Vagina (tissue), 2 donors: ENCODE data around the gene CLP1. TPM values are rescaled to one million over a fixed set of nuclear protein-coding genes. Genes with fewer than 3 reads are reported as not detected.
A peak's percentile ranks its signal among the peaks of the same experiment; 100 is the strongest.

ENCODE experiments used
- DNase-seq, 2 donors: peaks; one replicate each; pipeline ENCODE4 v3.0.0-alpha.2; 2017; ENCODE audit errors: extremely low spot score in 2 of 2
- H3K27ac ChIP-seq: fragments of 200-600 bp; sonication (generic); one replicate; pipeline ENCODE4 v1.5.1; 2019
- H3K27me3 ChIP-seq: fragments of 200-600 bp; sonication (generic); one replicate; pipeline ENCODE4 v1.5.1; 2019
- H3K36me3 ChIP-seq, 2 donors: fragments of 200-600 bp; sonication (generic); one replicate each; pipeline ENCODE4 v1.5.1; 2017 to 2019
- H3K4me1 ChIP-seq: fragments of 200-600 bp; sonication (generic); one replicate; pipeline ENCODE4 v1.5.1; 2019
- H3K4me3 ChIP-seq, 2 donors: fragments of 200-600 bp; sonication (generic); 1 replicate in 1 of 2; 2 replicates in 1 of 2; pipeline ENCODE4 v1.5.1; 2016 to 2019
- H3K9me3 ChIP-seq: fragments of 200-600 bp; sonication (generic); one replicate; pipeline ENCODE4 v1.5.1; 2019
- POLR2A ChIP-seq, 2 donors: fragments of 450-650 bp; IDR thresholded peaks; one replicate each; pipeline ENCODE4 v1.6.1; 2017; ENCODE audit warnings: antibody characterized with exemption in 2 of 2, mild to moderate bottlenecking in 2 of 2, moderate library complexity in 2 of 2
- POLR2AphosphoS5 ChIP-seq, 2 donors: sonication (generic); formaldehyde crosslinking; IDR thresholded peaks; one replicate each; pipeline ENCODE4 v1.9.0; 2017; ENCODE audit warnings: antibody characterized with exemption in 2 of 2, mild to moderate bottlenecking in 2 of 2, low read depth in 1 of 2; ENCODE audit not compliant: insufficient read depth in 1 of 2
- intact Hi-C: fragments of 100-400 bp; cut with DNase I; formaldehyde crosslinking; loops from one replicate; pipeline ENCODE4 v1.15.1; 2023
- total RNA-seq: library from RNA; depleted of rRNA; stranded (reverse); fragments of >200 nt; gene quantifications from one replicate; pipeline ENCODE4 v1.2.3, GENCODE V29; 2016
- TF ChIP-seq, protein P1 (sequence below), 3 experiments: fragments of 450-650 bp in 2 of 3; fragments of 200-600 bp in 1 of 3; sonication (generic) in 1 of 3; IDR thresholded peaks; one replicate each; pipeline ENCODE4 v1.5.1; 2017 to 2019; ENCODE audit warnings: antibody characterized with exemption in 3 of 3, mild to moderate bottlenecking in 2 of 3, moderate library complexity in 2 of 3

The CLP1 gene
- 10.8 TPM for total RNA-seq

DNA sequence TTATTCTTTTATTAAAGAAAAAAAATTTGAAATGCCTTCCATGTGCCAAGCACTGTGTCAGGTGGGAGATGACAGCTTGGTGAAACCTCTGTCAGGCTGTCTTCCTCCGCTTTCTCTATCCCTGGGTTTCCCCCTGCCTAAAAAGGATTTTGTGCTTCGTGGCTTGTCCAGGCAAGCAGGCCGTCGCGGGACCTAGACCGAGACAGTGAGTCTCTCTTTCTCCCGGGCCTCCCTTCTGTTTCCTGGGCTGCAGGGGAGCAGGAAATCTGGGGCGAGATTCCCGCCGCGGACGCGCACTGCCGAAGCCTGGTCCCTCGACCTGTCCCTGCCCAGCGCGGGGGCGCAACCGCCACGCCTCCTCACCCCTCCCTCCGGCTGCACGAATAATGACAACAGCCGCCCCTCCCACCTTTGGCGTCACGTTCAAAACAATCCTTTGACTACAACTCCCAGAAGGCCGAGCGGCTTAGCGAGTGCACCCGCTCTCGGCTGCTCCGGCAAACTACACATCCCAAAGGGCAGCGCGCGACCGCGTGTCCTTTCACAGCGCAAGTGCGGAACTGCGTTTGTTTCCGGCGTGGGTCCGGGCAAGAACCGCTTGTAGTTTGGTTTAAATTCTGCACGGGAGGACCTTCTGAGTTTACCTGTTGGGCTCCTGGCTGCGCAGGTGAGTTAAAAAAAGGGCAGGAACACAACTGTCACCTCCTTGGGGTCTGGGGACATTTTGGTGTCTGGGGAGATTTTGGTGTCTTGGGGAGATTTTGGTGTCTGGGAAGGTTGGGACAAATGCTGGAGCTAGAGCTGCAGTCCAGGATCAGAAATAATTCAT, at the start of gene CLP1:
TSS of gene CLP1 (plus strand) at position 569 of the 829 bp plus-strand sequence. CDS start 1,715 bp downstream, outside the sequence.
- DNase-seq: peak; percentile 99 to 100
- H3K27me3 ChIP-seq: no peaks in the 10 kb centered on the region
- H3K4me1 ChIP-seq: peaks cover 23% of the 10 kb centered on the region
- TF ChIP-seq POLR2AphosphoS5 (IDR thresholded peaks at IDR 0.05; ENCODE audit: insufficient read depth in 1 of 2, low read depth in 1 of 2): peak; percentile 95 to 100
- TF ChIP-seq POLR2A (IDR thresholded peaks at IDR 0.05): peak in 1 of 2 donors; percentile 66
- TF ChIP-seq, protein P1, sequence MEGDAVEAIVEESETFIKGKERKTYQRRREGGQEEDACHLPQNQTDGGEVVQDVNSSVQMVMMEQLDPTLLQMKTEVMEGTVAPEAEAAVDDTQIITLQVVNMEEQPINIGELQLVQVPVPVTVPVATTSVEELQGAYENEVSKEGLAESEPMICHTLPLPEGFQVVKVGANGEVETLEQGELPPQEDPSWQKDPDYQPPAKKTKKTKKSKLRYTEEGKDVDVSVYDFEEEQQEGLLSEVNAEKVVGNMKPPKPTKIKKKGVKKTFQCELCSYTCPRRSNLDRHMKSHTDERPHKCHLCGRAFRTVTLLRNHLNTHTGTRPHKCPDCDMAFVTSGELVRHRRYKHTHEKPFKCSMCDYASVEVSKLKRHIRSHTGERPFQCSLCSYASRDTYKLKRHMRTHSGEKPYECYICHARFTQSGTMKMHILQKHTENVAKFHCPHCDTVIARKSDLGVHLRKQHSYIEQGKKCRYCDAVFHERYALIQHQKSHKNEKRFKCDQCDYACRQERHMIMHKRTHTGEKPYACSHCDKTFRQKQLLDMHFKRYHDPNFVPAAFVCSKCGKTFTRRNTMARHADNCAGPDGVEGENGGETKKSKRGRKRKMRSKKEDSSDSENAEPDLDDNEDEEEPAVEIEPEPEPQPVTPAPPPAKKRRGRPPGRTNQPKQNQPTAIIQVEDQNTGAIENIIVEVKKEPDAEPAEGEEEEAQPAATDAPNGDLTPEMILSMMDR (IDR thresholded peaks at IDR 0.05): peak in 1 of 3 experiments; percentile 12
- no peaks in the 10 kb centered on the region for H3K9me3 ChIP-seq
- peak within 1 kb of the TSS; percentile 54 to 70 for H3K4me3 ChIP-seq
- peaks cover 0 to 28% of the 10 kb centered on the region in 2 donors for H3K36me3 ChIP-seq
- intact Hi-C loops: no loop called here
- H3K27ac ChIP-seq: peak within 1 kb of the TSS; percentile 92

DNA sequence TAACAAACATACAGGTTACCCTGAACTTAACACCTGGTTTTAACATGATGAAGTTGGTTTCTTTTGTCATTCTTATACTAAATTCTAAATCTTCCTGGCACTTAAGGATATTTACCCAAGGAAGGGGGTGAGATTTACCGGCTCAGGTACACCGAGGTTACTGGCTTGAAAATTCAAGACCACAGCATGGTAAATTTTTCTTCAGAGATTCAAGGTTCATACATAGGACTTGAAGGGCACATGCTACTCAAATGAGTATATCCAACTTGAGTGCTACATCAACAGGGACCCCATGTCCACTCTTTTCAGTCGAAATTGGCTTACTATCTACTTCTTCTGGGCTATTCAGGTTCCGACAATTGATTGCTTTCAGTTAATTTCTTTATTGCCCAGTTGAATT, 47.4 kb upstream of the CLP1 start:
- no peaks in the 10 kb centered on the region for H3K4me1 ChIP-seq
- no peaks in the 10 kb centered on the region for H3K27me3 ChIP-seq
- TF ChIP-seq POLR2AphosphoS5 (IDR thresholded peaks at IDR 0.05; ENCODE audit: insufficient read depth in 1 of 2, low read depth in 1 of 2) (no peak), POLR2A (IDR thresholded peaks at IDR 0.05) (no peak)
- TF ChIP-seq, protein P1 (IDR thresholded peaks at IDR 0.05): no peak
- H3K4me3 ChIP-seq: no peak overlapping the region
- intact Hi-C loops: no loop called here
- peaks cover 0 to 49% of the 10 kb centered on the region in 2 donors for H3K36me3 ChIP-seq
- H3K27ac ChIP-seq: no peak overlapping the region
- no peaks in the 10 kb centered on the region for H3K9me3 ChIP-seq
- DNase-seq: no peak

DNA sequence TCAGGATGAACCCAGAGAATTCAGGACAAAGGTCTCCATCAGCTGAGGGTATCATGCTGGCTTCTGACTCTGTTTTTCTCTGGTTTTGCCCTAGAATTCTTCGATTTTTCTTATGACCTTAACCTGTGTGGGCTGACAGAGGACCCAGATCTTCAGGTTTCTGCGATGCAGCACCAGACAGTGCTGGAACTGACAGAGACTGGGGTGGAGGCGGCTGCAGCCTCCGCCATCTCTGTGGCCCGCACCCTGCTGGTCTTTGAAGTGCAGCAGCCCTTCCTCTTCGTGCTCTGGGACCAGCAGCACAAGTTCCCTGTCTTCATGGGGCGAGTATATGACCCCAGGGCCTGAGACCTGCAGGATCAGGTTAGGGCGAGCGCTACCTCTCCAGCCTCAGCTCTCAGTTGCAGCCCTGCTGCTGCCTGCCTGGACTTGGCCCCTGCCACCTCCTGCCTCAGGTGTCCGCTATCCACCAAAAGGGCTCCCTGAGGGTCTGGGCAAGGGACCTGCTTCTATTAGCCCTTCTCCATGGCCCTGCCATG, 43.3 kb upstream of the CLP1 start:
- intact Hi-C loops: no loop called here
- no peak for DNase-seq
- Histone ChIP-seq H3K27ac (no peak overlapping the region), H3K27me3 (no peaks in the 10 kb centered on the region), H3K9me3 (no peaks in the 10 kb centered on the region), H3K36me3 (peaks cover 0 to 39% of the 10 kb centered on the region in 2 donors), H3K4me1 (no peaks in the 10 kb centered on the region), H3K4me3 (no peak overlapping the region)
- TF ChIP-seq POLR2AphosphoS5 (IDR thresholded peaks at IDR 0.05; ENCODE audit: insufficient read depth in 1 of 2, low read depth in 1 of 2) (no peak), POLR2A (IDR thresholded peaks at IDR 0.05) (no peak)
- TF ChIP-seq, protein P1 (IDR thresholded peaks at IDR 0.05): no peak

- TF ChIP-seq, protein P1 (IDR thresholded peaks at IDR 0.05): no peak
- TF ChIP-seq POLR2AphosphoS5 (IDR thresholded peaks at IDR 0.05; ENCODE audit: insufficient read depth in 1 of 2, low read depth in 1 of 2) (no peak), POLR2A (IDR thresholded peaks at IDR 0.05) (no peak)
- Histone ChIP-seq H3K9me3 (no peaks in the 10 kb centered on the region), H3K27me3 (no peaks in the 10 kb centered on the region), H3K27ac (no peak overlapping the region), H3K4me3 (no peak overlapping the region), H3K36me3 (peaks cover 0 to 35% of the 10 kb centered on the region in 2 donors), H3K4me1 (no peaks in the 10 kb centered on the region)
- no peak for DNase-seq
- intact Hi-C loops: no loop called here
Measured at GRCh38 chr11:57615308-57615707, 42.3 kb upstream of the CLP1 start.

- H3K4me3 ChIP-seq: no peak overlapping the region
- DNase-seq: no peak
- intact Hi-C loops: no loop called here
Measured at GRCh38 chr11:57616595-57616994, 41.0 kb upstream of the CLP1 start.

More at GRCh38 chr11:57616595-57616994, 41.0 kb upstream of the CLP1 start:
- Histone ChIP-seq H3K9me3 (no peaks in the 10 kb centered on the region), H3K27ac (no peak overlapping the region), H3K36me3 (peaks cover 0 to 27% of the 10 kb centered on the region in 2 donors), H3K27me3 (no peaks in the 10 kb centered on the region), H3K4me1 (no peaks in the 10 kb centered on the region)
- TF ChIP-seq POLR2A (IDR thresholded peaks at IDR 0.05): no peak
- no peak for TF ChIP-seq POLR2AphosphoS5 (IDR thresholded peaks at IDR 0.05; ENCODE audit: insufficient read depth in 1 of 2, low read depth in 1 of 2)
- TF ChIP-seq, protein P1 (IDR thresholded peaks at IDR 0.05): no peak
